Stimulated activated CD8-positive, alpha-beta memory T cell treated with anti-CD3 and anti-CD28 coated beads, Interleukin-7, amount 100 ng/mL, for 1 hour (primary cell): ENCODE data around the gene AGAP2.

Experiments used
- DNase-seq, 2 donors: peaks; one replicate each; pipeline ENCODE4 v3.0.0-alpha.2; 2020; ENCODE audit warnings: low read depth in 2 of 2

AGAP2 gene

GRCh38 chr12:57753756-57754337 lies 15.3 kb upstream of the AGAP2 start:
- DNase-seq, result no peak

- no peak for DNase-seq
Measured at GRCh38 chr12:57752668-57753000, 14.1 kb upstream of the AGAP2 start.

GRCh38 chr12:57751788-57752667 lies 13.5 kb upstream of the AGAP2 start, which contains the start of gene CDK4:
TSS of gene CDK4 (minus strand) at chr12:57752310. CDS start at chr12:57751717, 593 bp downstream.
- DNase-seq, result peak; percentile 94 to 97

GRCh38 chr12:57751432-57751787 lies 12.9 kb upstream of the AGAP2 start:
- no peak for DNase-seq

GRCh38 chr12:57750561-57751431 lies 12.3 kb upstream of the AGAP2 start:
- DNase-seq, result no peak

- no peak for DNase-seq
Measured at GRCh38 chr12:57749061-57749460, 10.5 kb upstream of the AGAP2 start.

GRCh38 chr12:57746025-57746424 lies 7.5 kb upstream of the AGAP2 start:
- DNase-seq, result no peak

- DNase-seq, result no peak
Measured at GRCh38 chr12:57745485-57745881, 6.9 kb upstream of the AGAP2 start.

- peak; percentile 82 for DNase-seq
Measured at GRCh38 chr12:57744777-57745484, 6.4 kb upstream of the AGAP2 start, which contains the start of gene TSPAN31. TSS of gene TSPAN31 (plus strand) at chr12:57745039. CDS start at chr12:57745155, 116 bp downstream.

- DNase-seq, result peak in 1 of 2 donors; percentile 39
Measured at GRCh38 chr12:57744194-57744776, 5.7 kb upstream of the AGAP2 start.

GRCh38 chr12:57743769-57744168 lies 5.2 kb upstream of the AGAP2 start:
- DNase-seq, result no peak

- DNase-seq, result peak; percentile 51 to 62
Measured at GRCh38 chr12:57741844-57742738, 3.5 kb upstream of the AGAP2 start.

- no peak for DNase-seq
Measured at GRCh38 chr12:57741413-57741789, 2.9 kb upstream of the AGAP2 start.

- peak; percentile 45 to 55 for DNase-seq
Measured at GRCh38 chr12:57740656-57741412, 2.3 kb upstream of the AGAP2 start.

- no peak for DNase-seq
Measured at GRCh38 chr12:57739914-57740538, 1.5 kb upstream of the AGAP2 start.

- DNase-seq, result no peak
Measured at GRCh38 chr12:57739387-57739786, 845 bp upstream of the AGAP2 start.

GRCh38 chr12:57737467-57738460 lies 778 bp downstream of the AGAP2 start:
- DNase-seq, result no peak
